Brain microvascular endothelial cell (primary cell): ENCODE measurements around the gene CYREN.

ENCODE experiments used
- DNase-seq: peaks from one replicate; pipeline ENCODE4 v3.0.0-alpha.2; 2020
- H3K27ac ChIP-seq: fragments of 250-450 bp; sonication (Bioruptor Pico); 2 replicates; pipeline ENCODE4 v1.5.1; 2020; ENCODE audit warnings: mild to moderate bottlenecking, moderate library complexity
- H3K27me3 ChIP-seq: fragments of 250-450 bp; sonication (Bioruptor Pico); replicated peaks from 2 replicates; pipeline ENCODE4 v1.5.1; 2020; ENCODE audit warnings: mild to moderate bottlenecking
- H3K36me3 ChIP-seq: fragments of 250-450 bp; sonication (Bioruptor Pico); replicated peaks from 2 replicates; pipeline ENCODE4 v1.5.1; 2020; ENCODE audit warnings: mild to moderate bottlenecking
- H3K4me3 ChIP-seq: 2 replicates; pipeline ENCODE4 v1.5.1; 2011; ENCODE audit warnings: low read depth, mild to moderate bottlenecking, control low read depth, low read length, moderate library complexity
- in situ Hi-C: cut with HindIII; loops from 2 replicates; pipeline ENCODE4 v1.10.0; 2017; ENCODE audit warnings: low sequenced_read_pairs, low pct_ligation_motif_present
- TF ChIP-seq, protein P1 (sequence below): IDR thresholded peaks from 2 replicates; pipeline ENCODE4 v1.5.1; 2011; ENCODE audit warnings: low read depth, mild to moderate bottlenecking, moderate library complexity, low read length, control low read depth, inconsistent platforms; ENCODE audit errors: missing control alignments

The CYREN gene

GRCh38 chr7:135188298-135188984, 17.9 kb upstream of the CYREN start:
- TF ChIP-seq, protein P1, sequence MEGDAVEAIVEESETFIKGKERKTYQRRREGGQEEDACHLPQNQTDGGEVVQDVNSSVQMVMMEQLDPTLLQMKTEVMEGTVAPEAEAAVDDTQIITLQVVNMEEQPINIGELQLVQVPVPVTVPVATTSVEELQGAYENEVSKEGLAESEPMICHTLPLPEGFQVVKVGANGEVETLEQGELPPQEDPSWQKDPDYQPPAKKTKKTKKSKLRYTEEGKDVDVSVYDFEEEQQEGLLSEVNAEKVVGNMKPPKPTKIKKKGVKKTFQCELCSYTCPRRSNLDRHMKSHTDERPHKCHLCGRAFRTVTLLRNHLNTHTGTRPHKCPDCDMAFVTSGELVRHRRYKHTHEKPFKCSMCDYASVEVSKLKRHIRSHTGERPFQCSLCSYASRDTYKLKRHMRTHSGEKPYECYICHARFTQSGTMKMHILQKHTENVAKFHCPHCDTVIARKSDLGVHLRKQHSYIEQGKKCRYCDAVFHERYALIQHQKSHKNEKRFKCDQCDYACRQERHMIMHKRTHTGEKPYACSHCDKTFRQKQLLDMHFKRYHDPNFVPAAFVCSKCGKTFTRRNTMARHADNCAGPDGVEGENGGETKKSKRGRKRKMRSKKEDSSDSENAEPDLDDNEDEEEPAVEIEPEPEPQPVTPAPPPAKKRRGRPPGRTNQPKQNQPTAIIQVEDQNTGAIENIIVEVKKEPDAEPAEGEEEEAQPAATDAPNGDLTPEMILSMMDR, result no peak
- no peaks in the 10 kb centered on the region for H3K27me3 ChIP-seq
- no peak for DNase-seq
- in situ Hi-C loops, result no loop called here
- H3K4me3 ChIP-seq, result no peak overlapping the region
- H3K27ac ChIP-seq, result no peak overlapping the region
- H3K36me3 ChIP-seq, result peaks cover 12% of the 10 kb centered on the region

GRCh38 chr7:135186841-135187253, 16.3 kb upstream of the CYREN start:
- H3K36me3 ChIP-seq, result peaks cover 10% of the 10 kb centered on the region
- no peak overlapping the region for H3K4me3 ChIP-seq
- in situ Hi-C loops, result no loop called here
- H3K27me3 ChIP-seq, result no peaks in the 10 kb centered on the region
- no peak for DNase-seq
- no peak overlapping the region for H3K27ac ChIP-seq
- TF ChIP-seq, protein P1, result no peak

- in situ Hi-C loops, result no loop called here
- TF ChIP-seq, protein P1, result no peak
- DNase-seq, result no peak
- no peak overlapping the region for H3K4me3 ChIP-seq
- no peak overlapping the region for H3K27ac ChIP-seq
- peaks cover 10% of the 10 kb centered on the region for H3K36me3 ChIP-seq
- H3K27me3 ChIP-seq, result no peaks in the 10 kb centered on the region
These were observed 15.7 kb upstream of the CYREN start for GRCh38 chr7:135186261-135186540.

DNA sequence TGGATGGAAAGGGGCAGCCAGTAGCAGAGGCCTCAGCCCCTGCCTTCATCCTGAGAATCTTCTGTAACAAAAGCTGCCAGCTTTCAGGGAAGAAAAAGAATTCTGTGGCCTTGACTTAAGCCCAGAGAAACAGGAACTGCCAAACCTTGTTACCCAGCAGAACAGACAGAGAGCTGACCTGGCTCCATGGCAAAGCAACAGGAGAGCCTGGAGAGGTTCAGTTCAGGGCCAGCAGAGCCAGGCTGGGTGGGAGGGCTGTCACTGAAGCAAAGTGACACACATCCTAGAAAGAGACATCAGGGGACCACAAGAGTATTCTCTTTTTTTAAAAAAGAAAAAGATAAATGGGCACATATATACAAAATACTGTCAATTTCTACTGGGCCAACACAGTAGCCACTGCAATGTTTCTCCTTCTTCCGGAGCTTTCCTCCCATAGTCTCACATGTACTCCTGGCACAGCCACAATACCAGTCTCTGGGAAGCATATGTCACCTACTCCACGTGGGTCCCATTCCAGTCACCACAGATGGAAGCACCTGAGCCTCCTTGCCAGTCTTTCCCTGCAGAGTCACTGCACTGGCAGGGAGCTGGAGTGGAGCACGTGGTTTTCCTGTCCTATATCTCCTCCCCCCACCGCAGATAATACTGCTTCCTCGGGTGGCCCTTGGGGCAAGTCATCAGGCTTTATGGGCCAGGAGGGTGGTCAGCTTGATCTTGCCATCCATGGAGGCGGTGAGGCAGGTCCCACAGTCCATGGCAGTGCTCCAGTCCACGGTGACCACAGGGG, 15.2 kb upstream of the CYREN start:
- Histone ChIP-seq H3K27me3 (no peaks in the 10 kb centered on the region), H3K36me3 (peaks cover 10% of the 10 kb centered on the region), H3K4me3 (no peak overlapping the region), H3K27ac (no peak overlapping the region)
- in situ Hi-C loops, result no loop called here
- no peak for DNase-seq
- TF ChIP-seq, protein P1, result no peak

- TF ChIP-seq, protein P1, result no peak
- Histone ChIP-seq H3K27me3 (no peaks in the 10 kb centered on the region), H3K4me3 (no peak overlapping the region), H3K27ac (no peak overlapping the region), H3K36me3 (peaks cover 10% of the 10 kb centered on the region)
- in situ Hi-C loops, result no loop called here
- DNase-seq, result no peak
These were observed 13.8 kb upstream of the CYREN start for GRCh38 chr7:135184254-135184841.
